SU-DHL-6 (cell line): Measurements from ENCODE around the gene PRKCE.

Source experiments
- H2AFZ ChIP-seq: fragments of 200-600 bp; sonication (generic); 2 replicates; pipeline ENCODE4 v1.6.1; 2014; ENCODE audit warnings: low read depth, mild to moderate bottlenecking, moderate library complexity, mixed read lengths, antibody characterized with exemption, low read length; ENCODE audit not compliant: severe bottlenecking
- H3F3A ChIP-seq: fragments of 200-600 bp; shearing (Covaris generic); 2 replicates; pipeline ENCODE4 v1.6.0; 2016; ENCODE audit warnings: antibody characterized with exemption, mild to moderate bottlenecking; ENCODE audit not compliant: insufficient read depth
- H3K27ac ChIP-seq: fragments of 200-600 bp; sonication (generic); 2 replicates; pipeline ENCODE4 v1.5.1; 2016; ENCODE audit warnings: low read depth, mild to moderate bottlenecking, low read length, moderate library complexity, mixed read lengths
- H3K27me3 ChIP-seq: fragments of 200-600 bp; sonication (generic), shearing (Covaris generic); 2 replicates; pipeline ENCODE4 v1.6.0; 2014; ENCODE audit warnings: mild to moderate bottlenecking, low read length
- H3K36me3 ChIP-seq: fragments of 200-600 bp; sonication (generic); 2 replicates; pipeline ENCODE4 v1.6.1; 2014; ENCODE audit warnings: mild to moderate bottlenecking, low read length, mixed read lengths
- H3K4me2 ChIP-seq: fragments of 300-600, 200-600 bp; shearing (Covaris generic), sonication (generic); 2 replicates; pipeline ENCODE4 v1.6.0; 2014; ENCODE audit warnings: low read length, low read depth, mild to moderate bottlenecking; ENCODE audit not compliant: poor library complexity, severe bottlenecking
- H3K4me3 ChIP-seq: fragments of 200-600 bp; sonication (generic); 2 replicates; pipeline ENCODE4 v1.5.1; 2014; ENCODE audit warnings: antibody characterized with exemption, low read length, mild to moderate bottlenecking, mixed read lengths; ENCODE audit not compliant: insufficient read depth, poor library complexity, severe bottlenecking
- H3K79me2 ChIP-seq: fragments of 200-600 bp; sonication (generic); 2 replicates; pipeline ENCODE4 v1.6.1; 2014; ENCODE audit warnings: mild to moderate bottlenecking, low read length, moderate library complexity; ENCODE audit not compliant: insufficient read depth
- H3K9ac ChIP-seq: fragments of 200-600 bp; sonication (generic); 2 replicates; pipeline ENCODE4 v1.7.0; 2014; ENCODE audit warnings: mild to moderate bottlenecking, low read length
- H3K9me2 ChIP-seq: fragments of 200-600 bp; sonication (generic); replicated peaks from 2 replicates; pipeline ENCODE4 v1.6.1; 2014; ENCODE audit warnings: low read length; ENCODE audit not compliant: insufficient read depth
- H3K9me3 ChIP-seq: fragments of 200-600 bp; sonication (generic); 2 replicates; pipeline ENCODE4 v1.6.1; 2014; ENCODE audit warnings: low read length, mixed read lengths; ENCODE audit not compliant: insufficient read depth
- H4K20me1 ChIP-seq: fragments of 200-600 bp; sonication (generic); 2 replicates; pipeline ENCODE4 v1.6.1; 2014; ENCODE audit warnings: low read depth, mild to moderate bottlenecking, antibody characterized with exemption, low read length, moderate library complexity, mixed read lengths
- EZH2phosphoT487 ChIP-seq: fragments of 200-600 bp; sonication (generic), shearing (Covaris generic); conservative IDR thresholded peaks from 2 replicates; pipeline ENCODE4 v1.6.1; 2018; ENCODE audit warnings: mild to moderate bottlenecking, antibody characterized with exemption, low read length, moderate library complexity, mixed read lengths
- TF ChIP-seq, protein P1 (sequence below): fragments of 200-600 bp; sonication (generic); IDR thresholded peaks from one replicate; pipeline ENCODE4 v1.5.1; 2017; ENCODE audit warnings: antibody characterized with exemption, mild to moderate bottlenecking, low read length, moderate library complexity; ENCODE audit not compliant: insufficient read depth, poor library complexity, severe bottlenecking

The PRKCE gene

GRCh38 chr2:46161911-46162310 lies 510.4 kb downstream of the PRKCE start:
- H3K9me2 ChIP-seq: no peaks in the 10 kb centered on the region
- no peaks in the 10 kb centered on the region for H3K27me3 ChIP-seq
- H3K9ac ChIP-seq: no peak overlapping the region
- H3K4me3 ChIP-seq: no peak overlapping the region
- no peaks in the 10 kb centered on the region for H3F3A ChIP-seq
- H2AFZ ChIP-seq: no peak overlapping the region
- no peaks in the 10 kb centered on the region for H3K36me3 ChIP-seq
- no peaks in the 10 kb centered on the region for H3K9me3 ChIP-seq
- H3K79me2 ChIP-seq: no peaks in the 10 kb centered on the region
- no peak overlapping the region for H3K4me2 ChIP-seq
- no peak for TF ChIP-seq EZH2phosphoT487
- TF ChIP-seq, protein P1, sequence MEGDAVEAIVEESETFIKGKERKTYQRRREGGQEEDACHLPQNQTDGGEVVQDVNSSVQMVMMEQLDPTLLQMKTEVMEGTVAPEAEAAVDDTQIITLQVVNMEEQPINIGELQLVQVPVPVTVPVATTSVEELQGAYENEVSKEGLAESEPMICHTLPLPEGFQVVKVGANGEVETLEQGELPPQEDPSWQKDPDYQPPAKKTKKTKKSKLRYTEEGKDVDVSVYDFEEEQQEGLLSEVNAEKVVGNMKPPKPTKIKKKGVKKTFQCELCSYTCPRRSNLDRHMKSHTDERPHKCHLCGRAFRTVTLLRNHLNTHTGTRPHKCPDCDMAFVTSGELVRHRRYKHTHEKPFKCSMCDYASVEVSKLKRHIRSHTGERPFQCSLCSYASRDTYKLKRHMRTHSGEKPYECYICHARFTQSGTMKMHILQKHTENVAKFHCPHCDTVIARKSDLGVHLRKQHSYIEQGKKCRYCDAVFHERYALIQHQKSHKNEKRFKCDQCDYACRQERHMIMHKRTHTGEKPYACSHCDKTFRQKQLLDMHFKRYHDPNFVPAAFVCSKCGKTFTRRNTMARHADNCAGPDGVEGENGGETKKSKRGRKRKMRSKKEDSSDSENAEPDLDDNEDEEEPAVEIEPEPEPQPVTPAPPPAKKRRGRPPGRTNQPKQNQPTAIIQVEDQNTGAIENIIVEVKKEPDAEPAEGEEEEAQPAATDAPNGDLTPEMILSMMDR: no peak
- H3K27ac ChIP-seq: no peak overlapping the region
- H4K20me1 ChIP-seq: no peaks in the 10 kb centered on the region

GRCh38 chr2:46162329-46163097 lies 511.0 kb downstream of the PRKCE start:
- no peaks in the 10 kb centered on the region for H3F3A ChIP-seq
- H3K36me3 ChIP-seq: no peaks in the 10 kb centered on the region
- H3K4me2 ChIP-seq: no peak overlapping the region
- H3K9ac ChIP-seq: no peak overlapping the region
- no peaks in the 10 kb centered on the region for H3K27me3 ChIP-seq
- TF ChIP-seq, protein P1: no peak
- no peak for TF ChIP-seq EZH2phosphoT487
- H4K20me1 ChIP-seq: no peaks in the 10 kb centered on the region
- H3K4me3 ChIP-seq: no peak overlapping the region
- no peaks in the 10 kb centered on the region for H3K79me2 ChIP-seq
- no peak overlapping the region for H2AFZ ChIP-seq
- no peaks in the 10 kb centered on the region for H3K9me2 ChIP-seq
- no peak overlapping the region for H3K27ac ChIP-seq
- no peaks in the 10 kb centered on the region for H3K9me3 ChIP-seq

DNA sequence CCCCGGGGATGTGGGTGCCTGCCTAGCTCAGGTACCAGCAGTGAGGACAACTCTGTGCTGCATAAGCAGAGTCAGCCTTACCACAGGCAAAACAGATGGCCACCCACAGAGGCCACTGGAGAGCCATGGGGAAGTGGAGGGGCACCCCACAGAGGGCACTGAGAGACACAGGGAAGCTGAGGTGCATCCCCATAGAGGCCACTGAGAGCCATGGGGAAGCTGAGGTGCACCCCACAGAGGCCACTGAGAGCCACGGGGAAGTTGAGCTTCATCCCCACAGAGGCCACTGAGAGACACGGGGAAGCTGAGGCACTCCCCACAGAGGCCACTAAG lies 511.6 kb downstream of the PRKCE start:
- Histone ChIP-seq H3K9ac (no peak overlapping the region), H3F3A (no peaks in the 10 kb centered on the region), H3K79me2 (no peaks in the 10 kb centered on the region), H3K36me3 (no peaks in the 10 kb centered on the region), H3K9me2 (no peaks in the 10 kb centered on the region), H4K20me1 (no peaks in the 10 kb centered on the region), H3K9me3 (no peaks in the 10 kb centered on the region), H3K4me2 (no peak overlapping the region), H3K27ac (no peak overlapping the region), H3K27me3 (no peaks in the 10 kb centered on the region), H3K4me3 (no peak overlapping the region), H2AFZ (no peak overlapping the region)
- TF ChIP-seq, protein P1: no peak
- no peak for TF ChIP-seq EZH2phosphoT487
